GM12801 (cell line): ENCODE measurements around the gene LIF.

ENCODE experiments used
- TF ChIP-seq, protein P1 (sequence below): IDR thresholded peaks from one replicate; pipeline ENCODE4 v1.5.1; 2011; ENCODE audit warnings: control low read depth; ENCODE audit not compliant: insufficient read length; ENCODE audit errors: extremely low read depth

The LIF gene

GRCh38 chr22:30282616-30283046 lies 36.1 kb upstream of the LIF start:
- TF ChIP-seq, protein P1, sequence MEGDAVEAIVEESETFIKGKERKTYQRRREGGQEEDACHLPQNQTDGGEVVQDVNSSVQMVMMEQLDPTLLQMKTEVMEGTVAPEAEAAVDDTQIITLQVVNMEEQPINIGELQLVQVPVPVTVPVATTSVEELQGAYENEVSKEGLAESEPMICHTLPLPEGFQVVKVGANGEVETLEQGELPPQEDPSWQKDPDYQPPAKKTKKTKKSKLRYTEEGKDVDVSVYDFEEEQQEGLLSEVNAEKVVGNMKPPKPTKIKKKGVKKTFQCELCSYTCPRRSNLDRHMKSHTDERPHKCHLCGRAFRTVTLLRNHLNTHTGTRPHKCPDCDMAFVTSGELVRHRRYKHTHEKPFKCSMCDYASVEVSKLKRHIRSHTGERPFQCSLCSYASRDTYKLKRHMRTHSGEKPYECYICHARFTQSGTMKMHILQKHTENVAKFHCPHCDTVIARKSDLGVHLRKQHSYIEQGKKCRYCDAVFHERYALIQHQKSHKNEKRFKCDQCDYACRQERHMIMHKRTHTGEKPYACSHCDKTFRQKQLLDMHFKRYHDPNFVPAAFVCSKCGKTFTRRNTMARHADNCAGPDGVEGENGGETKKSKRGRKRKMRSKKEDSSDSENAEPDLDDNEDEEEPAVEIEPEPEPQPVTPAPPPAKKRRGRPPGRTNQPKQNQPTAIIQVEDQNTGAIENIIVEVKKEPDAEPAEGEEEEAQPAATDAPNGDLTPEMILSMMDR, result no peak

- TF ChIP-seq, protein P1, result no peak
Observed at GRCh38 chr22:30280505-30280904, 33.9 kb upstream of the LIF start.

DNA sequence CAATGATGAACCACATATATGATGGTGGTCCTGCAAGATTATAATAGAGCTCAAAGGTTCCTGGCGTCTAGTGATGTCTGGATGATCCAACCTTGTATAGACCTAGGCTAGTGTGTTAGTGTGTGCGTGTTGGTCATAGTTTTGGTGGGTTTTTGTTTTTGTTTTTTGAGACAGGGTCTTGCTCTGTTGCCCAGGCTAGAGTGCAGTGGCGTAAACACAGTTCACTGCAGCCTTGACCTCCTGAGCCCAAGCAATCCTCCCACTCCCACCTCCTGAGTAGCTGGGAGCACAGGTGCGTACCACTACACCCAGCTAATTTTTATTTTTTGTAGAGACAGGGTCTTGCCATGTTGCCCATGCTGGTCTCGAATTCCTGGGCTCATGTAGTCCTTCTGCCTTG lies 33.4 kb upstream of the LIF start:
- TF ChIP-seq, protein P1, result no peak

DNA sequence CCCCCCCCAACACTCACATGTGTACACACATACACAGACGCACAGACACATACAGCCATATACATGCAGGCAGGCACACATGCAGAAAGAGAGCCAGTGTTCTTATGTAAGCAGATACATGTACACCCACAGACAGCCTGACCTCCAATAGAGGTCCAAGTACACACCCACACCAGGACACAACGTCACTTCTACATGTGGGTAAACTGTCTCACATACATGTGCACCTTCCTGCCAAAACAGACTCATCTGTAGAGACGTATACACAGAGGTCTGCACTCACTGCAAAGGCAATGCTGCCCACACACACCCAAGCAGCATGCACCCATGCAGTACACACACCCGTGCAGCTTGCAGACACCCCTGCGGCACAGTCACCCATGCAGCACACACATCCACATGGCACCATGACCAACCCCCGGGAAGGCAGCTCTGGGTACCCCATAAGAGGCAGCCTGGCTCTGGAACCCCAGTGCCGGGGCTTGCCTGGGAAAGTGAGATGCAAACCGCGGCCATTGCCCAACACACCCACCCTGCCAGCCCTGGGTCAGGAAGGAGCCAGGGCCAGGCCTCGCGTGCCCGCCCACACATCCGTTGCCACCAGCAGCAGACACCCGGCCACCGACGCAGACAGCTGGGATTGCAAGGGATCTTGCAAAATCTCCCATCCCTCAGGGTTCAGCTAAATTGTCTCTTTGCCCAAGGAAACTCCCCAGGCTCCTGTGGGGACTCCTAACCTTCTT lies 32.7 kb upstream of the LIF start:
- TF ChIP-seq, protein P1, result no peak

GRCh38 chr22:30277547-30278344 lies 31.2 kb upstream of the LIF start:
- TF ChIP-seq, protein P1, result no peak

DNA sequence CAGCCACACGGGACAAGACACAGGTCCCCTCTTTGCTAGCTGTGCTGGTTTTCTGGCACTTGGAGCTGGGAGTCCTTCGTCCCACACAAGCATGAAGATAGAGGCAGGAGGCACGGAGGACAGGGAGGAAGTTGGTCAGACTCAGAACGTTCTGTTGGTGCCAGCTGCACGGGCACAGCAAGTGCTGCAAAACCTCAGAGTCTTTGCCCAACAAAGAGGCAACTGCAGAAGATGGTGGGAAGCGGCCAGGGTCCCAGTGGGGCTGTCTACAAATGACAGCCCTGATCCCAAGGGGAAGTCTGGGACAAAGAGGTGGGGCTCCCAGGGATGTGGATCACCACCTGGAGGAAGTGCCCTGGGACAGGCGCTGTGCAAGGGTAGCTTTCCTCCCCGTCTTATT lies 29.5 kb upstream of the LIF start:
- TF ChIP-seq, protein P1, result no peak

DNA sequence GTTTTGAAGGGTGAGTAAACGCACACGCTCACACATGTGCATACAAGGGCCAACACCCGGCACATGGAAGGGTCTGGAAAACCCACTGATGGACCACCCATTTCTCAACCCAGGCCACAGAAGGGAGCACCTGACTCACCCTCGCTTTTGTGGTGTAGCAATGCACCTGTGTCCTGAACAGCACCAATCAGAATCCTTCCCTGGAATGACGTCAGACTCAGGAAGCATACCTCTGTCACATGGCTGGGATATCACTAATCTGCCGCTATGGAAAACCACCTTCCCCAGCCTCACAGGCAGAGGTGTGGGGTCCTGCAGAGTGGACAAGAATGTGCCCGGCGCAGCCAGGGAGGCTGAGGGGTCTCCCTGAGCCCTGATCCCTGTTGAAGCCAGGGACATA lies 29.1 kb upstream of the LIF start:
- TF ChIP-seq, protein P1, result no peak
